NOMO-1 treated with dmso at 0.1 percent for 144 hours (cell line): Measurements from ENCODE around the gene CNGA1.

Experiments used
- DNase-seq: peaks from one replicate; lab custom pipeline; 2025; ENCODE audit not compliant: unreplicated experiment; lab: John Stamatoyannopoulos, UW

CNGA1 gene

DNA sequence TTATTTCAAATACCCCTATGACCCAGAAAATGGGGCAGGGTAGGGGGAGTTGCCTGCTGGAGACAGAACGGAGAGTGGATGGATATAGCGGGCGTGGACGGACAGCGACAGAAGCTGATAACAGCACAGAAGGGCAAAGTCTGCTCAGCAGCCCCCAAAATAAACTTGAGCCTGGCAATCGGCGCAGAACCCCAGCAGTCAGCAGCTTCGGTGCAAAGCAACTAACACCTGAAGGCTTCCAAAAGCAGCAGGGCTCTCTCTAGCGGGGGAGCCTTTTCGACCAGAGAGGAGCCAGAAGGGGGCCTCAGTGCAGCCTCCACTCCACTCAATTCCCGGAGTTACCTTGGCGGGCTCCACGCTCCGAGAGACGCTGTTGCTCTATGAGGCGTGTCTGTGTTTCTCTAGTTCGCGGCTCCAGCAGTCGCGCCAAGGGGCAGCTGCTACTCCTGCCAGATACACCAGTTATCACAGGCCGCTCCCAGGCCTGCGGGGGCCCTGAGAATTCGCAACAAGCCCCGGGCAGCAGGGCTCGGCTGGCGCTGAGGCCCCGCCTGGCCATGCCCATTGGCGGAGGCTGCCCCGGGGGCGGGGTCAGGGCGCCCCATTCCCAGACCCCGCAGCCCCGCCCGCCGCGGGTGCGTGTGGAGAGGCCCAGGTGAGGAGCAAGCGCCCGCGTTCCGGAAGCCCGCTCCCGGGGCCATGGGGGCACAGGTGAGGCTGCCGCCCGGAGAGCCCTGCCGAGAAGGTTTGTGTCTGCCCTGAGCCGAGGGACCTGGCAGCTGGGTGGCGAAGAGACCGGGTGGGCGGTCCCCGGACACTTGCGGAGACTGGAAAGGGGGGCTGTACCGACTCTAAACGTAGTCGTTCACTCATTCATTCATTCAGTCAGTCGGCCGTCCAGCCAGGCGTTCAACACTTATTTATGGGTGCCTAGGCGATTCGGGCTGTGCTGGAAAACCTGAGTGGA, at the start of gene CNGA1, which contains the start of gene NIPAL1:
CNGA1 (minus strand) TSS at position 541 of the 967 bp plus-strand sequence. CDS start 63,992 bp downstream, outside the sequence.
NIPAL1 (plus strand) TSS at position 632 of the 967 bp plus-strand sequence; CDS start at position 700, 68 bp downstream.
- DNase-seq, result peak; percentile 55

DNA sequence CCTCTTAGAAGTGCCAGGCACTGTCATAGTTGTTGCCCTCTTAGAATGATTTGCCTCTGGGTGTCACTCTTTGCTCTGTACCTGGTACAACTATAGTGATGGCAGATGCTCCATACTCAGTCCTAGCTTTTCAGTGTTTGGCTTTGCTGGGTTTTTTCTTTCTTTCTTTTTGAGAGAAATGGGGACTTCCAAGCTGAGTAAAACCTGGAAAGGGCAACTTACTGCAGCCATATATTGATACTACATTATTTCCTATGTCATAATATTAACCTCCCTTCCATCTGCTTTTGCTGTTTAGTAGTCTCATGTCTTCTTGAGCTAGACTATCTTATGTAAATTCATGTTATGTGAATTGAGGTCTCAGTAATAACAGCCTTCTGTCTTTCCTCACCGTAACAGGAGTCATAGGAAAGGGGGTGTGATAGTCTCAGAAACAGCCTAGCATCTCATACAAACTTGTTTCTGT, 49.1 kb upstream of the CNGA1 start:
- DNase-seq, result no peak

GRCh38 chr4:48064349-48064748, 47.9 kb upstream of the CNGA1 start:
- DNase-seq, result no peak

GRCh38 chr4:48058617-48059530, 42.4 kb upstream of the CNGA1 start:
- no peak for DNase-seq

GRCh38 chr4:48051078-48051477, 34.6 kb upstream of the CNGA1 start:
- DNase-seq, result no peak

DNA sequence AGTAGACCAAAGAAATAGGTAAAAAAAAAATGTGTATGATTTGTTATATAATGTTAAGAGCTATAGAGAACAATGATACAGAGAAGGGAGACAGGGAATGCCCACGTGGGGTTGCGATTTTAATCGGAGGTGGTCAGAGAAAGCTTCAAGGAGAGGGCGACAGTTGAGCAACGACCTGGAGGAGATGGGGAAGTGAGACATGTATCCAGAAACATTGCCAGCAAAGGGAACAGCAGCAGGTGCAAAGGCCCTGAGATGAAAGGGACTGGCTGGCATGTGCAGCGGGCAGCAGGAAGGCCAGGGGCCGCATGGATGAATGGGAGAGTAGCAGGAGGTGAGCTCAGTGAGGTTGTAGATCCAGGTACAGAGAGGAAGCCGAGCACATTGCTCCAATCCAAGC, 33.0 kb upstream of the CNGA1 start:
- no peak for DNase-seq

DNA sequence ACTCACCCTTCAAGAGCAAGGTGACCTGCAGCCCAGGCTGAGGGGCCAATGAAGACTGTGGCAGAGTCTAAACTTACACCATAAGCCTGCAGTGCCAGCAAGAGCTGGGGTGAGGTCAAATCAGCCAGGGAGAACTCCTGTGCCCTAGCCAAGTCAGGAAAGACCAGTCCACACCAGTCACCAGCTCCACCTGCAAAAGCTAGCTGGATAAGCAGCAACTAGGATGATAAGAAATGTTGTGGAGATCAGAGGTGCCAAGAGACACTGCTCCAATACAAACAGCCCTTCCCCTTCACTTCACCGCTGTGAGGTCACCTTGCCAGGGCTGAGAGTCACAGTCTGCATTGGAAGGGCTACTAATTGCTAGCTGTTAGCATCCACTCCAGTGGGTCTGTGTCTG, 31.4 kb upstream of the CNGA1 start:
- DNase-seq, result no peak

- peak; percentile 79 for DNase-seq
These were observed 31.0 kb upstream of the CNGA1 start for GRCh38 chr4:48047421-48047844.

GRCh38 chr4:48046059-48046458, 29.6 kb upstream of the CNGA1 start:
- no peak for DNase-seq

DNA sequence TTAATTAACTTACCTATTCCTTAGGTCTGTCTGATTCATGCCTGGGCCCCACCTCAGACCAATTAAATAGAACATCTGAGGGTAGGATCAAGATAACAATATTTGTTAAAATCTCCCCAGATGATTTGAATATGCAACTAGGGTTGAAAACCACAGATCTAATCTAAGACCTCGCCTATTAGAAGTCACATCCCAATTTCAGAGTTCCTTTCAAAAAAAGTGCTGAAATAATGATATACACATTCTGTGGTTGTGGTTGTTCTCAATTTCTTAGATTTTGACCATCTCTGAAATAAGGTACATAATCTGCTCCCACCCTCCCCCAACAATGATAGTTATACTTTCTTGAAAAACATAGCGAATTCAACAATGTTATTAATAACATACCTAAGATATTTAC, 27.8 kb upstream of the CNGA1 start:
- DNase-seq, result no peak

DNA sequence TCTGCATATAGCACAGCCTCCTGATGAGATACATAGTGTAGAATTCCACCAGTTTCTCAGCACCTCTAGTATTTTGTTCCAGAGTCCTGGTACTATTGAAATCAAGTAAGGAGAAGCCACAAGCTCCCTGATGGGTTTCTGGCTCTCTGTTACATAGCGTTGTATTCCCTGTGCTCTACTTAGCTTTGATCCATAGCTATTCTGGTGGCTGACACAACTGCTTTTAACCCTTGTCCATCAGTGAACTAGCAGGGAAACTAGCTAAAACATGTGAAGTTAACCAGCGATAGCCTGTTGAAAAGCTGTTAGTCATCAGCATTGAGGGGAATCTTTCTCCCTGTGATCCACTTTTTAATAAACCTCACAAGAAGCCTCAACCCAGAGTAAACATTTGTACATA, 27.0 kb upstream of the CNGA1 start:
- DNase-seq, result no peak

GRCh38 chr4:48042979-48043461, 26.5 kb upstream of the CNGA1 start:
- DNase-seq, result no peak

DNA sequence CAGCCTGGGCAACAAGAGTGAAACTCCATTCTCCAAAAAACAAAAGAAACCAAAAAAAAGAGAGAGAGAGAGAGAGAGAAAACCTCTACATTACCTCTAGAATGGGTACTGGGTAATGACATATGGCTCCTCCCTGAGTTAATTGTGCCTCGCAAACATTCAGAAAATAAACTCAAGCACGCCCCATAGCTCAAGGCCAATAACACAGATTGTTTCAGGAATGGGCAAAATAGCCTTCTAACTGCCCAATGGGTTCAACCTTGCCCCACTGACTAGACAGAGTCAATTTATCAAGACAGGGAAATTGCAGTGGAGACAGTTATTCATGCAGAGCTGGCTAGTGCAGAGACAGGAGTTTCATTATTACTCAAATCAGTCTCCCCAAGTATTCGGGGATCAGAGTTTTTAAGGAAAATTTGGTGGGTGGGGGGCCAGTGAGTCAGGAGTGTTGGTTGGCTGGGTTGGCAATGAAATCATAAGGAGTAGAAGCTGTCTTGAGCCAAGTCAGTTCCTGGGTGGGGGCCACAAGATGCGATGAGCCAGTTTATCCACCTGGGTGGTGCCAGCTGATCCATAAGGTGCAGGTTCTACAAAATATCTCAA, 25.2 kb upstream of the CNGA1 start:
- no peak for DNase-seq

GRCh38 chr4:48039561-48039960, 23.1 kb upstream of the CNGA1 start:
- DNase-seq, result no peak

GRCh38 chr4:48038666-48039065, 22.2 kb upstream of the CNGA1 start:
- no peak for DNase-seq

GRCh38 chr4:48037117-48037462, 20.6 kb upstream of the CNGA1 start:
- no peak for DNase-seq

- DNase-seq, result no peak
These were observed 19.5 kb upstream of the CNGA1 start for GRCh38 chr4:48035952-48036351.

DNA sequence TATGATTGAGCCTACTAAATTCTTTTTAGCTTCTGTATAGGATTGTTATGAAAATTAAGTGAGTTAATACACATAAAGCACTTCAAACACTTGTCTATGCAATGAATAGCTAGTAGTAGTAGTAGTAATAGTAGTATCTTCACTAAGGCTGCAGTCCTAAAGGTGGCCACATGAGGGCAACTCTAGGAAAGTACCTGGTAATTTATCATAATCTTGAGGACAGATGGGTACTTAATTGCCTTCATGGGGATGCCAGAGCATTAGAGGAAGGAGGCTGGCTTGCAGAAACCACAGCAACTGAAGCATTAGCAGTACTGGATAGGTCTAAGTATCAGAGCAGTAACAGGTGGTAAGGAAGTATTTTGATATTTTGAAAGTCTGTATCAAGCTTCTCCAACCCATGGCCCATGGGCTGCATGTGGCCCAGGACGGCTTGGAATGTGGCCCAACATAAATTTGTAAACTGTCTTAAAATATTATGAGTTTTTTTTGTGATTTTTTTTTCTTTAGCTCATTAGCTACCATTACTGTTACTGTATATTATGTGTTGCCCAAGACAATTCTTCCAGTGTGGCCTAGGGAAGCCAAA, 17.4 kb upstream of the CNGA1 start:
- DNase-seq, result peak; percentile 60

GRCh38 chr4:48033412-48033811, 16.9 kb upstream of the CNGA1 start:
- no peak for DNase-seq

DNA sequence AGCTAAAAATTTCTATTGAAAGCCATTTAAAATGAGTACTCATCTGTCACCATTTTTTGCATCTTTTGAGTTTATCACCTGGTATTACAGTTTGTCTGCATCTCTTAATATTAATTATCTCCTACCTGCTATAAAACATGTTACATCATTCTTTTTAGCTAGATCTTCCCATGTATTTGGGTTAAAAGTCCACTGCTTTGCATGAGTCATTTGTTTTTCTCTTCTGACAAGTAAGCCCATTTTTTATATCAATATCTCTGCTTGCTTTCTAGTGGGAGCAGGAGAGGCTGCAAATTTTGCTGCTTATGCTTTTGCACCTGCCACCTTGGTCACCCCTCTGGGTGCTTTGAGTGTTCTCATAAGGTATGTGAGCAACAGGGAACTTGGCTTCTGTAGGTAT, 16.2 kb upstream of the CNGA1 start:
- DNase-seq, result no peak
